Esophagus (tissue), 2 donors: ENCODE measurements around the gene TRIP13. TPM values are rescaled to one million over a fixed set of nuclear protein-coding genes. Genes with fewer than 3 reads are reported as not detected.

ENCODE experiments used
- H3K27ac ChIP-seq, 2 donors: one replicate each; pipeline ENCODE4 v1.5.1; 2013; ENCODE audit warnings: low read depth in 2 of 2, mild to moderate bottlenecking in 2 of 2, inconsistent platforms in 1 of 2, low read length in 1 of 2, moderate library complexity in 1 of 2
- H3K27me3 ChIP-seq, 2 donors: one replicate each; pipeline ENCODE4 v1.6.1; 2013; ENCODE audit warnings: low read length in 2 of 2, control low read depth in 1 of 2, mild to moderate bottlenecking in 1 of 2; ENCODE audit not compliant: insufficient read depth in 2 of 2, control insufficient read depth in 1 of 2
- H3K36me3 ChIP-seq, 2 donors: one replicate each; pipeline ENCODE4 v1.6.1; 2013; ENCODE audit warnings: low read length in 1 of 2; ENCODE audit not compliant: control insufficient read depth in 2 of 2, insufficient read depth in 2 of 2
- H3K4me1 ChIP-seq, 2 donors: one replicate each; pipeline ENCODE4 v1.6.1; 2013; ENCODE audit warnings: low read length in 1 of 2; ENCODE audit not compliant: control insufficient read depth in 2 of 2, insufficient read depth in 2 of 2
- H3K4me3 ChIP-seq, 2 donors: one replicate each; pipeline ENCODE4 v1.5.1; 2013; ENCODE audit warnings: low read length in 2 of 2, mild to moderate bottlenecking in 2 of 2, low read depth in 1 of 2, moderate library complexity in 1 of 2
- H3K9me3 ChIP-seq, 2 donors: one replicate each; pipeline ENCODE4 v1.6.1; 2013; ENCODE audit warnings: mild to moderate bottlenecking in 2 of 2, low read depth in 1 of 2, low read length in 1 of 2, moderate library complexity in 1 of 2; ENCODE audit not compliant: control insufficient read depth in 2 of 2, insufficient read depth in 1 of 2
- WGBS, 2 donors: extraction: QIAGEN DNeasy Blood & Tissue Kit; methylation state at CpG; one replicate each; pipeline ENCODE4 v1.1.7; 2013; 5-methylcytosine and 5-hydroxymethylcytosine counted together
- polyA plus RNA-seq, 2 donors: library from polyadenylated mRNA; stranded (reverse); fragments of 200-250 nt; gene quantifications; one replicate each; pipeline ENCODE4 v1.2.3, GENCODE V29; 2013
- donor health status: healthy with polysubstance abuse.
- donor health status: Bipolar disorder and iron deficiency.

TRIP13 gene
- polyA plus RNA-seq, 2 donors, result 4.3 to 6.6 TPM

- H3K27ac ChIP-seq, result no peak overlapping the region
- no peak overlapping the region for H3K4me3 ChIP-seq
- H3K27me3 ChIP-seq, result no peaks in the 10 kb centered on the region
- peaks cover 16 to 56% of the 10 kb centered on the region in 2 donors for H3K36me3 ChIP-seq
- H3K9me3 ChIP-seq, result no peaks in the 10 kb centered on the region
- peaks cover 3 to 13% of the 10 kb centered on the region in 2 donors for H3K4me1 ChIP-seq
- WGBS, 2 donors, result 92 to 93% methylated on average over 11 of the region's 11 CpGs
Measured at GRCh38 chr5:888638-889035, 4.0 kb upstream of the TRIP13 start.

- H3K36me3 ChIP-seq, result peaks cover 12 to 51% of the 10 kb centered on the region in 2 donors
- no peaks in the 10 kb centered on the region for H3K27me3 ChIP-seq
- WGBS, 2 donors, result 91 to 95% methylated on average over 15 of the region's 15 CpGs
- H3K4me1 ChIP-seq, result peaks cover 3 to 13% of the 10 kb centered on the region in 2 donors
- no peaks in the 10 kb centered on the region for H3K9me3 ChIP-seq
- no peak overlapping the region for H3K4me3 ChIP-seq
- H3K27ac ChIP-seq, result no peak overlapping the region
Measured at GRCh38 chr5:889075-889710, 3.5 kb upstream of the TRIP13 start.

DNA sequence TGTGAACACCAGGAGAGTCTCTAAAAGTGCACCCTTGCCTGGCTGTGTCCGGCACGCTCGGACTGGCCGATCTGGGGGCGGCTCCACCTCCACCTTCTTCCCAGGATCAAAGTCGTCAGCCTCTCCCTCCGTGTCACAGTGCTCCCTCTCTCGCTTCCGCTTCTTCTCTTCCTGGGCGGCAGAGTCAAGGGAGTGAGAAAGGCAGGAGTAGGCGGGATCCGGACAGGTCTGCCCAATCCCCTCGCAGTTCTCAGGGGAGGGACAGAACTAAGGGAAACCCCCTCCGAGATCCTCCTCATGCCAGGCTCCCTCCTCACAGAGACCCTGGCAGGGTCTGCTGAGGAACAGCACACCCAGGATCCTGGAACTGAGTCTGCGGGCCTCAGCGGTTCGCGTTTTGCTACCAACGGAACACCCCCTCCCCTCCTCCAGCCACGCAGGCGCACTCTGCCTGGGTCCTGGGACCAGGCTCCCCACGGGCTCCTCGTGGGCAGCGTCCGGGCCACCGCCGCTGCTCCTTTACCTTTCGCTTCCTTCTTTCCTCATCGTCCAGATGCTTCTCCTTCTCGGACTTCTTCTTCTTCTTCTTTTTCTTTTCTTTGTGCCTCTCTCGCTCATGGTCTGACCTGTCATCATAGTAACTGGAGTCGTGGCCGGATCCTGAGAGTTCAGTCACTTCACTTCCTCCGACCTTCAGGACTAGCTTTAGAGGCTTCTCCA lies 1.4 kb upstream of the TRIP13 start:
- no peaks in the 10 kb centered on the region for H3K9me3 ChIP-seq
- H3K27me3 ChIP-seq, result no peaks in the 10 kb centered on the region
- H3K4me3 ChIP-seq, result peak overlapping the region; percentile 71 to 89
- 76 to 83% methylated on average over 32 to 34 of the region's 34 CpGs for WGBS, 2 donors
- H3K4me1 ChIP-seq, result peaks cover 3 to 13% of the 10 kb centered on the region in 2 donors
- H3K36me3 ChIP-seq, result peaks cover 12 to 32% of the 10 kb centered on the region in 2 donors
- peak overlapping the region in 1 of 2 donors; percentile 90 for H3K27ac ChIP-seq

- H3K9me3 ChIP-seq, result no peaks in the 10 kb centered on the region
- peak overlapping the region; percentile 71 to 89 for H3K4me3 ChIP-seq
- peaks cover 3 to 13% of the 10 kb centered on the region in 2 donors for H3K4me1 ChIP-seq
- no peaks in the 10 kb centered on the region for H3K27me3 ChIP-seq
- H3K36me3 ChIP-seq, result peaks cover 7 to 26% of the 10 kb centered on the region in 2 donors
- peak overlapping the region; percentile 73 to 90 for H3K27ac ChIP-seq
- WGBS, 2 donors, result 12 to 18% methylated on average over 25 of the region's 25 CpGs
Measured at GRCh38 chr5:891837-892393, 769 bp upstream of the TRIP13 start.

DNA sequence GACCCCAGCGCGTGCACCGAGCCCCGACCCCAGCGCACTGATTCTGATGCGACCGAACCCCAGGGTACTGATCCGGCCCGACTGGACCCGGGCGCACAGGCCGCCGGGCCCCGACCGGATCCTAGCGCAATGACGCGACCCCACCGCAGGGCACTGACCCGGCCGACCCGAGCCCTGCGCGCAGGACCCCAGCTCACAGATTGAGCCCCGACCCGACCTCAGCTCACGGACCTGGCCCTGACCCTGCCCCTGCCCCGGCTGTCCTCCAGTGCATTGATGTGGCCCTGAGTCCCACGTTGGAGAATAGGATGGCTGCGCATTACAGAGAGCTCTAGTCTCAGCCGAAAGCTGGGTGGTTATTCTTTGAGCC lies 438 bp downstream of the TRIP13 start:
- H3K27ac ChIP-seq, result no peak overlapping the region
- no peaks in the 10 kb centered on the region for H3K27me3 ChIP-seq
- H3K36me3 ChIP-seq, result peaks cover under 1 to 20% of the 10 kb centered on the region in 2 donors
- H3K9me3 ChIP-seq, result no peaks in the 10 kb centered on the region
- 1% methylated on average over 30 to 31 of the region's 31 CpGs for WGBS, 2 donors
- peak overlapping the region; percentile 71 to 89 for H3K4me3 ChIP-seq
- peaks cover 3 to 13% of the 10 kb centered on the region in 2 donors for H3K4me1 ChIP-seq

- H3K4me1 ChIP-seq, result peaks cover 3 to 13% of the 10 kb centered on the region in 2 donors
- no peaks in the 10 kb centered on the region for H3K27me3 ChIP-seq
- H3K27ac ChIP-seq, result no peak overlapping the region
- H3K9me3 ChIP-seq, result no peaks in the 10 kb centered on the region
- WGBS, 2 donors, result 67 to 78% methylated on average over 9 of the region's 9 CpGs
- H3K4me3 ChIP-seq, result peak overlapping the region in 1 of 2 donors; percentile 89
- peaks cover 0 to 18% of the 10 kb centered on the region in 2 donors for H3K36me3 ChIP-seq
Measured at GRCh38 chr5:893711-894110, 1.0 kb downstream of the TRIP13 start.

DNA sequence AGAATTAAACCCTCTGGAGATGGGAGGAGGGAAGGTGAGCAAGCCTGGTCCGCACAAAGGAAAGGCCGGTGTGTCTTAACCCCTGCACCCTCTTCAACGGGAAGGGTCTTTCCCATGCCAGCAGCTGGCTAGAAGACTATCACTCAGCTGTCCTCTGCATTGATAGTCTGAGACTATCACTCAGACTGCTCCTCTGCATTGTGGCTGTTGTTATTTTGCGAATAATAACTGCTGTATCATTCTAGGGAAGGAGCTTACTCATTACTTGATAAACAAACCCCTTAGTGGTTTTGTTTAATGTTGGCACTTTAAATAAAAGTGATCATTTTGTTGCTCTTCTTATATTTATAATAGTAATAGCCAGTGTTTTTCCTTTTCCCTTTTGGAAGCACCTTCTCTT lies 8.1 kb downstream of the TRIP13 start:
- no peak overlapping the region for H3K4me3 ChIP-seq
- no peak overlapping the region for H3K27ac ChIP-seq
- no peaks in the 10 kb centered on the region for H3K9me3 ChIP-seq
- WGBS, 2 donors, result 87 to 90% methylated on average over 4 of the region's 4 CpGs
- no peaks in the 10 kb centered on the region for H3K4me1 ChIP-seq
- H3K27me3 ChIP-seq, result no peaks in the 10 kb centered on the region
- no peaks in the 10 kb centered on the region for H3K36me3 ChIP-seq

GRCh38 chr5:902129-902916 lies 9.6 kb downstream of the TRIP13 start:
- no peaks in the 10 kb centered on the region for H3K4me1 ChIP-seq
- H3K36me3 ChIP-seq, result no peaks in the 10 kb centered on the region
- WGBS, 2 donors, result 87 to 88% methylated on average over 16 of the region's 16 CpGs
- H3K4me3 ChIP-seq, result no peak overlapping the region
- no peaks in the 10 kb centered on the region for H3K9me3 ChIP-seq
- no peaks in the 10 kb centered on the region for H3K27me3 ChIP-seq
- no peak overlapping the region for H3K27ac ChIP-seq

DNA sequence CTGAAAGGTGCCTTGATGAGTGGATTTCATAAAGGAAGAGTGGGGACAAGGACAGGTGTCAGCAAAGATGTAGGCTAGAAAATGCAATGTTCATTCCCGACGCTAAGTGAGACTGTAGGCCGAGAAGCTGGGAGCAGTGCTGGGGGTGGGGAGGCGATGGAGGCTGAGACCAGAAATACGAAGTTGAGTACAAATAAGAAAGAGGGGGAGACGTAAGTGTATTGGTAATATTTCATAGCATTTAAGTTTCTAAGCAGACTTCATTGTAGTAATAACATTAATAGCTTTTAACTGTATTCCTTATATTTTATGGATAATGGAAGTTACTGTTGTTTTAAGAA lies 11.0 kb downstream of the TRIP13 start:
- no peak overlapping the region for H3K27ac ChIP-seq
- no peaks in the 10 kb centered on the region for H3K4me1 ChIP-seq
- H3K4me3 ChIP-seq, result no peak overlapping the region
- no peaks in the 10 kb centered on the region for H3K36me3 ChIP-seq
- H3K9me3 ChIP-seq, result no peaks in the 10 kb centered on the region
- 96 to 97% methylated on average over 6 of the region's 6 CpGs for WGBS, 2 donors
- no peaks in the 10 kb centered on the region for H3K27me3 ChIP-seq
